Head of caudate nucleus (tissue), 42 donors: ENCODE data around the gene PTK6.

Source experiments
- DNase-seq, 42 donors: peaks; one replicate each; pipeline versions ENCODE4 v3.0.0 to v3.0.0-alpha.2; 2020 to 2021; ENCODE audit warnings: mixed read lengths in 7 of 42
- intact Hi-C: fragments of 100-400 bp; cut with DNase I; formaldehyde crosslinking; loops from one replicate; pipeline ENCODE4 v1.15.0; 2022

The PTK6 gene

DNA sequence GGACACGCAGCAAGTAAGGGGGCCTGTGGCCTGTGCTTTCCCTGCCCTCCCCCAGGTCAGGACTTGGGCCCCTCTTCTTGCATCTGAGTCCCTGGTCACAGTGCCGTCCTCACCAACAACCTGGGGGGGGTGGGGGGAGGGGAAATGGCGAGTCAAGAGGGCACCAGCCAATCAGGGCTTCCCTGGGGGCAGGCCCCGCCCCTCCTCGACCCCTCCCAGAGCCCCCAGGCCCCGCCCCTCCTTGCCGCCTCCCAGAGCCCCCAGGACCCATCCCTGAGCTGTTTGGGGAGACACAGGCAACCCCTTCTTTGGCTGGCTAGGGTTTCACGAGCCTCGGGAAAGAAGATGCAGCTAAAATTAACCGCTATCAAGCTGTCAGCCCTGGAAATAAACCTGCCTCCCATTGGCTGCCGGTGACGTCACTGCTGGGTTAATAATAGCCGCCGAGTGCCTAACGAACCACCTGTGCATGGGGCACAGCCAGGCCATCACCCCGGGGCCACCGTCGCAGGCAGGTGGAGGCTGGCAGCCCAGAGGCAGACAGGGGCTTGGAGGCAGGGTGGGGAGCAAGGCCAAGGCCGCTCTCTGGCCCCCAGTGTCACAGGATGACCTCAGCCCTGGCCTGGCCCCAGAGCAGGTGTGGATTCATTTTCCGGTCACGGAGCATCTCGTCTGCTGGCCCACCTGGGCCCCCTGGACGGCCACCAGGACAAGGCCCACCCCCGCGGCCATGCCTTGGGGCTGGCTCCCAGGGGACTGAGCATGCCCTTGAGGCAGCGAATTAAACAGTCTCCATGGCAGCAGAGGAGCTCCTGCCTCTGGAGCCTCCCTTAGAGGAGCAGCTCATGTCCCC is 35.1 kb downstream of the PTK6 start:
- intact Hi-C loops = loop anchor here (10.0 kb wide), 1 partner anchor 353 kb away; no protein-coding TSS in a partner anchor
- DNase-seq = peak; percentile 63 to 93 (median 86)

DNA sequence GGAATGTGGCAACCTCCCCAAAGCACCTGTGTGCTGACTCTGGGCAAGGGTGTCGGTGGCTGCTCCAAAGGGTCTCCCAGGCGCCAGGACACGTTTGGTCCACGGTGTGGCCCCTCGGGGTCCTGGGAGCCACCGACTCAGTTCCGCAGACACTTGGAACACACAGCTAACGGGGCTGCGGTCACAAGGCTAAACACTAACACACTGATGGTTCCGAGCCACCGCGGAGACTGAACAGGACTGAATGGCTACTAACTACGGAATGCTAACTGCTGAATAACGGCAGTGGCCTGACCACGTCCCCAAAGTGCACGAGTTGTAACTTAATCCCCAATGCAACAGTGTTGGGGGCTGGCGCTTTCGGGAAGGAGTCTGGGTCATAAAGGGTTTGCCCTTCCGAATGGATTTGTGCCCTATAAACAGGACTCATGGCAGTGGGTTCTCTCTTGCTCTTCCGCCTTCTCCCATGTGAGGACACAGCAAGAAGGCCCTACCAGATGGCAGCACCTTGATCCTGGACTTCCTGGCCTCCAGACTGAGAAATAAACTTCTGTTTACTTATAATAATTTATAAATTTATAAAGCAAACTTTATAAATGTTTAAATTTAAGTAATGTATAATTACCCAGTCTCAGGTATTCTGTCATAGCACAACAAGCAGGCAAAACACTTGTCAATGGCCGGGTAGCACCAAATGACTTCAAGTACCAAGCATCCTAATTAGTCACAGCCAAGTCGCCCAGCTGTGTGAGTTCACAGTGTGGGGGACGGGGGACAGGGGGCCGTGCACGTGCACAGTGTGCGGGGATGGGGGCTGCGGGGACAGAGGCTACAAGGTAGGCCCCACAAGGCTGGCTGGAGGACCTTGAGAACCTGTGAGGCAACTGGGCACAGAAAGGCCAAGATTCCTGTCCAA is 36.0 kb downstream of the PTK6 start:
- DNase-seq = peak in 1 of 42 donors; percentile 29
- intact Hi-C loops = loop anchor here (10.0 kb wide), 1 partner anchor 354 kb away; no protein-coding TSS in a partner anchor

DNA sequence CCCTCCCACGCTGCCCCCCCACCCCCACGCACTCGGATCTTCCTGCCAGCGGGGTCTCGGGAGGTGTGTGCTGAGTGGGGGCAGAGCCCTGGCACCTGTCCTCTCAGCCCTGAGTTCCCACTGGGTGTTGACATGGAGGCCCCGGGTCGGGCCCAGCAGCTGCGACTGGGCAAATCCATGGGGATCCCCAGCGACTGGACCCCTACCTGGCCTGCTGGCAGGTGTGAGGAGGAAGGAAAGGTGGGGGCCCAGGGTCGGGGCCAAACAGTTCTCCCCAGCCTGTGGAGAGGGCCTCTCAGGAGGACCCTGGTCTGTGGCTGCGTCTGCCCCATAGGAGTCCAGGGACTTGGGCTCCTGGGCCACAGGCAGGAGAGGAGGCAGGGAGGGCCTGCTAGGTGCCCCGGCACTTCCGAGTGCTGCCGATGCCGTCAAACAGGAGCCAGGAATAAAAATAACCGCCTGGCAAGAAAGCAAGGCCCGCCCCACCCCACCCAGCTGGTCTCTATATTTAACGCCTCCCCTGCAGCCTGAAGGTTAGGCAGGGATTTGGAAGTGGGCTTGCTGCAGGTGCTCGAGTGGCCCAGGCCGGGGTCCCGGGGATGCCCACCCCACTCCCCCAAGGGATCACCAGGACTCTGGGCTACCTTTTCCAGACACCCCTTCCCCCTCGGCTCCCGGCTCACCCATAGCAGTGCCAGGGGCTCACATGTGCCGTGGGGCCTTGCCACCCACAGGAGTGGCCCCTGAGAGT is 36.9 kb downstream of the PTK6 start:
- peak in 1 of 42 donors; percentile 29 for DNase-seq
- intact Hi-C loops = loop anchor here (10.0 kb wide), 1 partner anchor 354 kb away; no protein-coding TSS in a partner anchor

DNA sequence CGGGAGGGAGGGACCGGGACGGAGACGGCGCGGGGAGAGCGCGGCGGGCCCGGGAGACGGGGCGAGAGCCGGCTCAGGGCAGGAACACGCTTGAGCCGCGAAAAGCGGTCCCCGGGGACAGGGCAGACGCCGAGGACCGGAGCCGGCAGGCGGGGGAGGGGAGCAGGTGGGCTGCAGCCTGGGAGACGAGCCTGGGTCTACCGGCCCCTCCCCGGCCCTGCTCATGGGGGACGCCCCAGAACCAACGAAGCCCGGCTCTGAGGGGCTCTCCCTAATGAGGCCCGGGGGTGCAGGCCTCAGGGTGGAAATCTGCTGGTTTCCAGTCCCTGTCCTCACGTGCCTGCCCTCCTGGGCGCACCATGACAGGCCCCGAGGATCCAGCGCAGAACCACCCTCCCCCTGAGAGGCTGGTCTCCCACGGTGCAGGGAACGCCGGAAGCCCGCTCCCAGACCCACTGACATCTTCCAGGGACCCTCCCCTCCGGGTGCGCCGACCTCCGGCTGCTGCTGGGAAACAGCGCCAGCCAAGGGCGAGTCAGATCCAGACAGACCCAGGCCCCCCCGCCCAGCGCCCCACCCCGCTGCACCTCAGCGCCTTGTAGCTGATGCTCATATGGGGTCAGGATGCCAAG is 37.7 kb downstream of the PTK6 start:
- peak in 1 of 42 donors; percentile 6 for DNase-seq
- intact Hi-C loops = no loop called here

DNA sequence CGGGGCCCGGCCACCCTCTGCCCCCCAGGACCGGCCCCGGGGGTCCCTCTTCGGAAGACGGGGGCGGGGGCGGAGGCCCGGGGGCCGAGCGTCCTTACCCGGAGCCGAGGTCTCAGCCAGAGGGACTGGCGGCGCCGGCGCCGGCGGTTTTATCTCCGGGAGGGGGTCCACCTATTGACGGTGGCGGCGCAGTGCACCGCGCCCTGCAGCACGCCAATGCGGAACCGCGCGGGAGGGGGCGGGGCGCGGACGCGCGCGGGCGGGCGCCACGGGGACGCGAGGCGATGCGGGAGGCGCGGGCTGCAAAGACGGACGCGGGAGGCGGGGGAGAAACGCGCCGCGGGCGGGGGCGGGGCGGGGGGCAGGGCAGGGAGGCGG is 38.2 kb downstream of the PTK6 start, which contains the start of gene EEF1A2:
Gene EEF1A2 (minus strand): TSS at position 124 of the 378 bp plus-strand sequence. CDS start 1,320 bp downstream, outside the sequence.
- intact Hi-C loops = no loop called here

DNA sequence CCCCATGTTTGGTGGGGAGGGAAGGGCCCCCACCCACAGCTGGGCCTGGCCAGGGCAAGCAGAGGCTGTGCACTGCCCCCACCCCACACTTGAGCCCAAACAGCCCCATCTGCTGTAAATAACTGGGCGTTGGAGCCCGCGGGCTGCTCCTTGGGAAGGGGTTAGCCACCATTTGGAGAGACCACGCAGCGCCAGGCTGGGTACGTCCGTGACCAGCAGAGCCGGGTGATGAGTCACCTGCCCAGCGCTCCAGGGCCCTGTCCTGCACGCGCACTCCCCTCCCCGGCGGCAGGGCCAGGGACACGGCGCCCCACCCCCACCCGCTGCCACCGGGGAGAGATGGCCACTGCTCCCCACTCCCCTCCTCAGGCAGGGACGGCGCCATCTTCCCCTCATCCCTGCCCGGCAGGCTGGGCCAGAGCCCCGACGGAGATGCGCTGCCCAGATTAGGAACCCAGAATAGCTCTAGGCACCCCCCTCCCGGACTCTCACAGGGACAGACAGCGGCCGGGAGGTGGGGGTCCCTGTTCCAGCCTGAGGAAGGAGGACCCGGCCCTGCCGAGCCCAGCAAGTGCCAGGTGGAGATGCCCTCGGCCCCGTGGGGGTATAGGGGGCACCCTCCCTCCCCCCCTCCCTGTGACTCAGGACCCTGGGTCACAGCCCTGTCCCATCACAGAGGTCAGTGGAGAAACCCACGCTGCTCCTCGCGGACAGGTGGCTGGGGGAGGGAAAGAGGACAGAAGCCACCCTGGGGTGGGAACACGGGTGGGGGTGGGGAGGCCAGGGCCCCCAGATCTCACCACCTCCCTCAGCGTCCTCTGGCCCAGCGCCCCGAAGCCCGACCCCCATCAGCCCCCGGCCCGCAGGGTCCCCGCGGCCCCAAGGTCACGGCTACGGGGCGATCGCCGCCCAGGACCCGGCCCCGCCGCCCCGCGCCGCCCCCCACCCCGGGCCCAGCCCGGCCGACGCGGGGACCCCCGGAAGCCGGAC is 38.9 kb downstream of the PTK6 start:
- intact Hi-C loops = no loop called here
- DNase-seq = peak in 3 of 42 donors; percentile 39 to 66 (median 44)

More for the DNA sequence above, 38.2 kb downstream of the PTK6 start, which contains the start of gene EEF1A2:
- DNase-seq = peak in 41 of 42 donors; percentile 22 to 84 (median 68)

DNA sequence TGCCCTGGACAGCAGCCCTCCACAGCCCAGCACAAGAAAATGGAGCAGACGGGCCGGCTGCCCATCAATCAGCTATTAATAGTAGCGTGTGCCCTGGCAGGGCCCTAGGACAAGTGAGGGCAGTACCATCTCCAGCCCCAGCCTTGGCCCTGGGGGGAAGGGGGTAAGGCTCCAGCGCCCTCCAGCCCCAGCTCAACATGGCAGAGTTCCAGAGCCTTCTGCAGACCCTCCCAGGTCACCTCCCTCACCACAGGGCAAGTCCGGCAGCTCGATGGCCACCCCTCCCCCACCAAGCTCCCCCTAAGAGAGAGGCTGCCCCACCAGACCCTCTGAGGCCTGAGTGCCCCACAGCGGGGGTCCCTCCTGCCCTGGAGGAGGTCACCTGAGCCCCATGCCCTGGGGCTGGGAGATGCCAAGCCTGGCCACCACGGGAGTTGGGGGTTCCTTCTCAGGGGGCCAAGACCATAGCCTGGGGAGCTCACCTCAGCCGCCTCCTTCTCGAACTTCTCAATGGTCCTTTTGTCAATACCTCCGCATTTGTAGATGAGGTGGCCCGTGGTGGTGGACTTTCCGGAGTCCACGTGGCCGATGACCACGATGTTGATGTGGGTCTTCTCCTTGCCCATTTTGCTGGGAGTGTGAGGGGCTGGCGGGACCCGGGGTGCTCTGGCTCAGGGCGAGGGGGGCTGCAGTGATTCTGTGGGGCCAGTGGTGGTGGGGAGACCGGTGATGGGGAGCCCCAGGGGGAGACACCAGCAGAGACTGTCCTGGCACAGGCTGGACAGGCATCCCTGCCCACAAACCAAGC is 39.8 kb downstream of the PTK6 start:
- intact Hi-C loops = no loop called here
- no peak for DNase-seq

DNA sequence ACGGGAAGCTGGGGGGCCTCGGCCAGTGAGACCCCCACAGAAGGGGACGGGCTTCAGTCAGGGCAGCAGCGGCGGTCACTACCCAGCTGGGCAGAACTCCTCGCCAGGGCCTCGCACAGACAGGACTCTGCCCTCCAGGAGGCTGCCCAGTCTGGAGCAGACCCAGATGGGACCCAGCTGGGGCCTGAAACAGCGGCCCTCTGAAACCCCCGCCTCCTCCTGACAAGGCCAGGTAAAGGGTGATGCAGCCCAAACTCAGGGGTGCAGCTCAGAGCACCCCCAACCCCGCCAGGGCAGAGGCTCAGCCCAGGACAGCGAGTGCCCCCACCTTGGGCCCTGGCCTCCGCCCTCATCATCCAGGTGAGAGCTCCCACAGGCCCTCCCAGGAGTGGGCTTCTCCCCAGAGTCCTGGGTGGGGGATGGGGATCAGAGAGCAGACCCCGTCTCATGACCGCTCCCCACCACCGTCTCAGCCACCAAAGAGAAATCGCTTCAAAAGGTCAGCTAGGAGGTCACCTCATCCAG is 40.5 kb downstream of the PTK6 start:
- DNase-seq = no peak
- intact Hi-C loops = no loop called here

DNA sequence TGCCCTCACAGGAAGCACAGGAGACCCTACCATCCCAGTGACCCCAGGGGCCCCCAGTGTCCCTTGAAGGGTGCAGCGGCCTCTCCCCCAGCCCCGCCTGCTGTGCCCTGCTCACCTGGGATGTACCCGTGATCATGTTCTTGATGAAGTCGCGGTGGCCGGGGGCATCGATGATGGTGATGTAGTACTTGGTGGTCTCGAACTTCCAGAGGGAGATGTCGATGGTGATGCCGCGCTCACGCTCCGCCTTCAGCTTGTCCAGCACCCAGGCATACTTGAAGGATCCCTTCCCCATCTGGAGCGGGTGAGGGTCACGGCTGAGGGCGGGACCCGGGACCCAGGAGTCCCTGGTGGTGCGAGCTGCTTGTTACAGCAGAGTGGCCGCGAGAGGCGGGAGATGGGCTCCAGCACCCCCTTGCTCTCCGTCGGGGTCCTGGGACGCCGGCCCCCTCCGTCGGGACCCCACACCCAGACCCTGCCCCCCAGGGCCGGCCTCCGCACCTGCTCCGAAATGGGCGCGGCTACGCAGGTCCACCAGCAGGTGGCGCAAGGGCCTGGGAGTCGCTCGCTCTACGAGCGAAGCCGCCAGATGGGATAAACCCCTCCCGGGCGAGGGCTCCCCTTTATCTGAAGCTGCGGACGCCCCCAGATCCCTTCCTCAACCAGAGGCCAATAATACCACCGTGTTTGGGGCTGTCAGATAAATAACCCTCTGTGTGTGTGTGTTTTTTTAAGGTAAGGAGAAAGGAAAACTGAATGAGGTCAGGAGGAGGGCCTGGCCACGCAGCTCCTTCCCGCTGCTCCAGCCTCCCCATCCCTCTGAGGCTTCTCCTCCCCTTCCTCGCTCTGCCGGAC is 41.2 kb downstream of the PTK6 start:
- intact Hi-C loops = no loop called here
- DNase-seq = peak; percentile 39 to 89 (median 73)

DNA sequence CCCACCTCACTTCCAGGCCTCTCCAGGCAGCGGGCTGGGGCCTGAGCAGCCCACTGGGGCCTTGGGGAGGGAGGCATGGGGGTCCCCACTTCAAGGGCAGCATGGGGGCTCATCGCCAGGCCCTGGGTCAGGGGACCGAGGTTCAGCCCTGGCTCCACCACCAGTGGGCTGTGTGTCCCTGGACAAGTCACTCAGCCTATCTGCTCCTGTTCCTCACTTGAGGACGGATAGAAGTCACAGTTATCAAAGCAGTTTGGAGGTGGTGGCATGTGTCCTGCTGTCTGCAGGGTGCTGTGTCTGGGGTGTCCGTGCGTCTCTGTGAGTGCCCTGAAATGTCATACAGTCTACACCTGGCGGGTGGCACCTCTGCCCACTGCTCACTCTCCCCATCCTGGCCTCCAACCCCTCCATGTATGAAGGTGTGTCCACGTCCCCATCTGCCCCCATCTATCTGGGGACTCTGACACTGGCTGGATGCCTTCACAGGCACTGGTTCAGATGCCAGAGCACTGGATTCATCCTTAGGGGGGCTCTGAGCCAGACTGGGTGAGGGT is 41.9 kb downstream of the PTK6 start:
- DNase-seq = no peak
- intact Hi-C loops = no loop called here

DNA sequence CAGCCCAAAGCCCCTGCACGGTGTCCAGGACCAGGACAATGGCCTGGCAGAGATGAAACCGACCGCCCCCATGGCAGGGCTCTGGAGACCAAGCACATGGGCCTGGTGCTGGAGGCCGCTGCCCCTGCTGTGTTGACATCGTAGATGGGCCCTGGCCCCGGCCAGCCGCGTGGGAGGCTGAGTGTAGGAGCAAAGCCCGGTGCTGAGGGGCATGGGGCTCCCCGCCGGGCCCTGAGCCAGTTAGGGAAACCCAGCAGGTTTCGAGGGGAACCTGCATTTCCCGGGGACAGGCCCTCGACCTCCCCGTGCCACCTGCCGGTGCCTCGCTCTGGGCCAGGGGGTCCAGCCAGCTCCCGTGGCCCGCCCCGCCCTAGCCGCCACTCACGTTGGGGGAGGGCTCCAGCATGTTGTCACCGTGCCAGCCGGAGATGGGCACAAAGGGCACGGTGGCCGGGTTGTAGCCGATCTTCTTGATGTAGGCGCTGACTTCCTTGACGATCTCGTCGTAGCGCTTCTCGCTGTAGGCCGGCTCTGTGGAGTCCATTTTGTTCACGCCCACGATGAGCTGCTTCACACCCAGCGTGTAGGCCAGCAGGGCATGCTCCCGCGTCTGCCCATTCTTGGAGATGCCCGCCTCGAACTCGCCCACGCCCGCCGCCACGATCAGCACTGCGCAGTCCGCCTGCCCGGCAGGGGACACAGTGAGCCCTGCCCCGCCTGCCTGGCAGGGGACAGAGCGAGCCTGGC is 42.6 kb downstream of the PTK6 start:
- DNase-seq = no peak
- intact Hi-C loops = no loop called here

DNA sequence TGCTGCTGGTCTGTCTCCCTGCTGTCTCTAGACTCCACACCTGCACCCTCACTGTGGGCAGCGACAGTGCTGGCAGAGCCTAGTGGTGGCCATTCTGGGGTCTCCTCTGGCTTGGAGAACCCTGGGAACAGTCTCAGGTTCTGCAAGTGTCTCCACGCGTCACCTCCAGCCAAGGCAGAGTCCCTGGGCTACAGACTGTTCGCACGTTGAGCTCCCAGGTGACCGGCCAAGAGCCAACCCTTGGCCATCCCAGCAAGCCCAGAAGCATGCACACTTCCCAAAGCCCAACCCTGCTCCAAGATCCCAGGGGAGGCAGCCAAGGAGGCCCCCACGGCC is 43.1 kb downstream of the PTK6 start:
- DNase-seq = no peak
- intact Hi-C loops = no loop called here

DNA sequence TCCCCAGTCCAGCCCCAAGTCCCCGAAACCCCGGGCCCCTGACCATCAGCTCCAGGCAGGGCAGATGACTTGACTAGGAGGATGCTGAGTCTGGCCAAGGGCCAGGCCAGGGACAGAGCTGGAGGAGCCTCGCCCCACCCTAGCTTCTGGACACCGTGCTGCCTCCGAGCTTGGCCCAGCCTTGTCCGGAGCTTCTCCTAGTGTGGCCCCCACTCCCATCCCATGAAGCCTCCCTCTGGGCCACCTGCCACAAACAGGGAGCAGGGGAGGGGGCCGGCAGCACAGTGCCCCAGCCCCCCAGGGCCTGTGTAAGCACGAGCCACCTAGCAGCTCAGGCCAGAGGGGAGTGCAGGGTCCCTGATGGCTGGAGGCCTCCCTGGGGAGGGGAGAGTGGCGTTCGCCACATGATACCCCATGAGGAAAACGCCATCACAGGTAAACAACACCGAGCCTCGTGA is 43.6 kb downstream of the PTK6 start:
- no peak for DNase-seq
- intact Hi-C loops = no loop called here

DNA sequence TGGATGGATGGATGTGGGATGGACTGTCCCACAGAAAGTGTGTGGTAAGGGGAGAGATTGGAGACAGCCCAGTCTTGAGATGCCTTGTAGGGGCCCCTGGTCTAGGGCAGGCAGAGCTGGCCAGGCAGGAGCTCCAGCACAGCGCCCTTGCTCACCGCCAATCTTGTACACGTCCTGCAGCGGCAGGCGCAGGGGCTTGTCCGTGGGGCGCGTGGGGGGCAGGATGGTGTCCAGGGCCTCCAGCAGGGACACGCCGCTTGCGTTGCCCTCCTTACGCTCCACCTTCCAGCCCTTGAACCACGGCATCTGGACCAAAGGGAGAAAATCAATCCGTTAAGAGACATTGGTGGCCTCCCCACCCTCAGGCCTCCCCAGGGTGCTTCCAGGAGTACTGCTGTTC is 44.2 kb downstream of the PTK6 start:
- intact Hi-C loops = no loop called here
- DNase-seq = no peak
